ENCODE data around the gene CHEK1. TPM values are rescaled to one million over a fixed set of nuclear protein-coding genes. Genes with fewer than 3 reads are reported as not detected.

CHEK1 gene
- total RNA-seq, 4 donors from 2014 or later = 0.94 to 3.0 (median 2.2) TPM

DNA sequence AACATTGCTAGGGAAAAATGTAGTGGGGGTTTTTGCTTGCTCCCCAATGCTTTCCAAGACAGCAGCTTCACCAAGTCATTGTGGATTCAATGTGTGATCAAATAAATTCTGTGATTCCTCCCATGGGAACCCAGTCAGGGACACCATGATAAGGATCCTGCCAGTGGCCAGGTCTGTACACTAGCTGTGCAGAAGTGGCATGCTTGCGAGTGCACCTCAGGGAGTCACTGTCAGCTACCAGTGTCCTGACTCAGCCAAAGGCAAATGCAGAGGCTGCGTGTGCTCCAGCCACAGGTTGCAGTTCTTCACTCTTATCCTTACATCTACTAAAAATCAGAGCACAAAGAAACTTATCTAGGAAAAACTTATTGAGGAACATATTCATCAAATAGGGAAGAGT is 65.0 kb downstream of the CHEK1 start:
- H3K4me3 ChIP-seq = no peak overlapping the region
- no peak for TF ChIP-seq POLR2AphosphoS5 (IDR thresholded peaks at IDR 0.05)
- TF ChIP-seq EP300 (IDR thresholded peaks at IDR 0.05) = no peak
- TF ChIP-seq POLR2A (IDR thresholded peaks at IDR 0.05) = no peak
- TF ChIP-seq, protein P1, sequence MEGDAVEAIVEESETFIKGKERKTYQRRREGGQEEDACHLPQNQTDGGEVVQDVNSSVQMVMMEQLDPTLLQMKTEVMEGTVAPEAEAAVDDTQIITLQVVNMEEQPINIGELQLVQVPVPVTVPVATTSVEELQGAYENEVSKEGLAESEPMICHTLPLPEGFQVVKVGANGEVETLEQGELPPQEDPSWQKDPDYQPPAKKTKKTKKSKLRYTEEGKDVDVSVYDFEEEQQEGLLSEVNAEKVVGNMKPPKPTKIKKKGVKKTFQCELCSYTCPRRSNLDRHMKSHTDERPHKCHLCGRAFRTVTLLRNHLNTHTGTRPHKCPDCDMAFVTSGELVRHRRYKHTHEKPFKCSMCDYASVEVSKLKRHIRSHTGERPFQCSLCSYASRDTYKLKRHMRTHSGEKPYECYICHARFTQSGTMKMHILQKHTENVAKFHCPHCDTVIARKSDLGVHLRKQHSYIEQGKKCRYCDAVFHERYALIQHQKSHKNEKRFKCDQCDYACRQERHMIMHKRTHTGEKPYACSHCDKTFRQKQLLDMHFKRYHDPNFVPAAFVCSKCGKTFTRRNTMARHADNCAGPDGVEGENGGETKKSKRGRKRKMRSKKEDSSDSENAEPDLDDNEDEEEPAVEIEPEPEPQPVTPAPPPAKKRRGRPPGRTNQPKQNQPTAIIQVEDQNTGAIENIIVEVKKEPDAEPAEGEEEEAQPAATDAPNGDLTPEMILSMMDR (IDR thresholded peaks at IDR 0.05) = no peak
- no peaks in the 10 kb centered on the region for H3K36me3 ChIP-seq
- H3K4me1 ChIP-seq = no peaks in the 10 kb centered on the region
- no peak overlapping the region for H3K27ac ChIP-seq
- no peak for ATAC-seq
- H3K9me3 ChIP-seq = no peaks in the 10 kb centered on the region
- H3K27me3 ChIP-seq = no peaks in the 10 kb centered on the region
- WGBS, 2 donors (ENCODE audit: low coverage in 1 of 2) = no CpG with 5 or more reads among the region's 2 CpGs

DNA sequence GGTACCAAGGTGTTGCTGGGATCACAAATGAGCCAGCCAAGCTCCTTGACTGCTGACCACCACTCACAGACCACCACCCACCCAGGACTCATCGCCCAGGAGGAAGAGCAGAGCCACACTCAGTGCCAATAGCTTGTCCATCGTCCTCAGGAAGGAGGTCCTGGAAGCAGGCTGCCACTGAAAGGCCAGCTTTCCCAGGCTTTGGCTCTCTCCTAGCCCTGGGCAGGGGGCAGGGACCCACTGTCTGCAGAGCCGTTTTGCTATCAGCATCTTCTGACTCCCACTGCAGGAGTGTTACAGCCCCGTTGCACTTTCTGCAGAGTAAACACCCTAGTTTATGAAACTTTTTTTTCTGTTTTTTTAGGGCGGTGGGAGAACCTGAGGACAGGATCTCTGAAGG is 67.9 kb downstream of the CHEK1 start:
- Histone ChIP-seq H3K4me3 (no peak overlapping the region), H3K9me3 (peaks cover 0 to 6% (median 0%) of the 10 kb centered on the region in 3 donors), H3K4me1 (no peaks in the 10 kb centered on the region), H3K27ac (no peak overlapping the region), H3K27me3 (no peaks in the 10 kb centered on the region), H3K36me3 (no peaks in the 10 kb centered on the region)
- TF ChIP-seq POLR2AphosphoS5 (IDR thresholded peaks at IDR 0.05) (no peak), POLR2A (IDR thresholded peaks at IDR 0.05) (no peak), EP300 (IDR thresholded peaks at IDR 0.05) (no peak)
- TF ChIP-seq, protein P1 (IDR thresholded peaks at IDR 0.05) = no peak
- 71% methylated on average over 3 of the region's 5 CpGs; no CpG with 5 or more reads in 1 of the 2 donors for WGBS, 2 donors (ENCODE audit: low coverage in 1 of 2)
- no peak for ATAC-seq

DNA sequence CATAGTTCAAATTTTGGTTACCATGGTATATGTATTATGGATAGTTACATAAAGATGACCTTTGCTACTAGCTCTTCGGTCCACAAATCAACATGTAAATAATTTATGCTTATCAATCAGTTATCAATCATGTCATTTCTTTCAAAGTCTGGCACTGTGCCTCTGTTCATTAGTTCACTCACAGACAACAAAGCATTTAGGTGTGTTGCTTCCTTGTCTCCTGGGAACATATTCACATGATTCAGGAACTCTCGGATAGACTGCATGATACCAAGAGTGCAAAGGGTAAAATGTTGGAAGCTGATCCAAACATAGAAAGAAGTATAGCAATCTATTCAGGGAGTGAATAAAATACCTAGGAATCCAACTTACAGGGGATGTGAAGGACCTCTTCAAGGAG is 70.0 kb downstream of the CHEK1 start:
- TF ChIP-seq, protein P1 (IDR thresholded peaks at IDR 0.05) = no peak
- no peak for TF ChIP-seq POLR2A (IDR thresholded peaks at IDR 0.05)
- no peak for TF ChIP-seq EP300 (IDR thresholded peaks at IDR 0.05)
- TF ChIP-seq POLR2AphosphoS5 (IDR thresholded peaks at IDR 0.05) = no peak
- WGBS, 2 donors (ENCODE audit: low coverage in 1 of 2) = 71 to 76% methylated on average over 1 to 2 of the region's 2 CpGs

DNA sequence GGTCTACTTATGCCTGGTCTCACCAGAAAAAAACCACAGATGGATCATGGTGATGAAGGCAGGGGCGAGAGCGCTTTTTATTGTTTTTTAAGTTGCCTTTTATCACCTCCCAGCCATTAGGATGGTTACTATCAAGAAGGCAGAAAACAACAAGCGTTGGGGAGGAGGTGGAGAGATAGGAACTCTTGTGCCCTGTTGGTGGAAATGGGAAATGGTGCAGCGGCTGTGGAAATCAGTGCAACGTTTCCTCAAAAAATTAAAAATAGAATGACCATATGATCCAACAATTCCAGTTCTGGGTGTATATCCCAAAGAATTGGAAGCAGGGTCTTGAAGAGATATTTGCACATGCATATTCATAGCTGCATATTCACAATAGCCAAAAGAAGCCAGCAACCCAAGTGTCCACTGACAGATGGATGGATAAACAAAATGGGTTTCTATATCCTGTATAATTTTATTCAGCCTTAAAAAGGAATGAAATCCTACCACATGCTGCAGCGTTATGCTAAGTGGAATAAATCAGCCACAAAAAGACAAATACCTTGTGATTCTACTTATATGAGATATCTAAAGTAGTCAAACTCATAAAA is 76.2 kb downstream of the CHEK1 start:
- no peak for ATAC-seq

More for the DNA sequence above, 70.0 kb downstream of the CHEK1 start:
- no peak for ATAC-seq
- H3K27ac ChIP-seq = no peak overlapping the region
- no peaks in the 10 kb centered on the region for H3K36me3 ChIP-seq
- no peaks in the 10 kb centered on the region for H3K4me1 ChIP-seq
- H3K4me3 ChIP-seq = no peak overlapping the region
- no peaks in the 10 kb centered on the region for H3K27me3 ChIP-seq
- peaks cover 0 to 6% (median 0%) of the 10 kb centered on the region in 3 donors for H3K9me3 ChIP-seq

More for the DNA sequence above, 76.2 kb downstream of the CHEK1 start:
- H3K27me3 ChIP-seq = no peaks in the 10 kb centered on the region
- no peaks in the 10 kb centered on the region for H3K9me3 ChIP-seq
- H3K27ac ChIP-seq = no peak overlapping the region
- 61 to 72% methylated on average over 5 to 6 of the region's 6 CpGs for WGBS, 2 donors (ENCODE audit: low coverage in 1 of 2)
- no peaks in the 10 kb centered on the region for H3K4me1 ChIP-seq
- H3K36me3 ChIP-seq = no peaks in the 10 kb centered on the region
- no peak overlapping the region for H3K4me3 ChIP-seq
- TF ChIP-seq EP300 (IDR thresholded peaks at IDR 0.05) (no peak), POLR2A (IDR thresholded peaks at IDR 0.05) (no peak), POLR2AphosphoS5 (IDR thresholded peaks at IDR 0.05) (no peak)
- TF ChIP-seq, protein P1 (IDR thresholded peaks at IDR 0.05) = no peak
